DND-41 (cell line): ENCODE results near the gene BMP7.

Experiments used
- EZH2 ChIP-seq: IDR thresholded peaks from 3 replicates; pipeline ENCODE4 v1.6.1; 2012; ENCODE audit warnings: borderline replicate concordance, low read depth, mild to moderate bottlenecking, moderate library complexity, low read length, inconsistent platforms; ENCODE audit not compliant: severe bottlenecking
- TF ChIP-seq, protein P1 (sequence below): IDR thresholded peaks from 2 replicates; pipeline ENCODE4 v1.5.1; 2012; ENCODE audit warnings: borderline replicate concordance, low read length, moderate library complexity, mild to moderate bottlenecking; ENCODE audit not compliant: poor library complexity, severe bottlenecking; ENCODE audit errors: extremely low read depth

DNA sequence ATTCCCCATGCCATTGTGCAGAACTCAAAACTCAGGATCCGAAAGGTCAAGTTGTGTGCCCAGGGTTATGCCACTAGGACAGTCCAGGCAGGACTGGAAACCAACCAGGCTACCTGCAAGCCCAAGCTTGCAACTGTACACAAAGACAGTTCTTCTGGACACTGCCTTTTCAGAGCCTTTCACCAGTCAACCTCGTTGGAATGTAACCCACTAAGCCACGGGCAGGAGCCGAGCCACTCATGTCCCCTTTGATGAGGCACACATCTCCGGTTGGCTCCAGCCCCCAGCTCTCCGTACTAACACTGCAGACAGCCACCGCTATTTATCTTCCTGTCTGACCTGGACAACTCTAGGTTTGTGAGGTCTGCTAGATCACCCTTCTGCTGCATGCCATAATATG, 62.5 kb downstream of the BMP7 start:
- TF ChIP-seq, protein P1, sequence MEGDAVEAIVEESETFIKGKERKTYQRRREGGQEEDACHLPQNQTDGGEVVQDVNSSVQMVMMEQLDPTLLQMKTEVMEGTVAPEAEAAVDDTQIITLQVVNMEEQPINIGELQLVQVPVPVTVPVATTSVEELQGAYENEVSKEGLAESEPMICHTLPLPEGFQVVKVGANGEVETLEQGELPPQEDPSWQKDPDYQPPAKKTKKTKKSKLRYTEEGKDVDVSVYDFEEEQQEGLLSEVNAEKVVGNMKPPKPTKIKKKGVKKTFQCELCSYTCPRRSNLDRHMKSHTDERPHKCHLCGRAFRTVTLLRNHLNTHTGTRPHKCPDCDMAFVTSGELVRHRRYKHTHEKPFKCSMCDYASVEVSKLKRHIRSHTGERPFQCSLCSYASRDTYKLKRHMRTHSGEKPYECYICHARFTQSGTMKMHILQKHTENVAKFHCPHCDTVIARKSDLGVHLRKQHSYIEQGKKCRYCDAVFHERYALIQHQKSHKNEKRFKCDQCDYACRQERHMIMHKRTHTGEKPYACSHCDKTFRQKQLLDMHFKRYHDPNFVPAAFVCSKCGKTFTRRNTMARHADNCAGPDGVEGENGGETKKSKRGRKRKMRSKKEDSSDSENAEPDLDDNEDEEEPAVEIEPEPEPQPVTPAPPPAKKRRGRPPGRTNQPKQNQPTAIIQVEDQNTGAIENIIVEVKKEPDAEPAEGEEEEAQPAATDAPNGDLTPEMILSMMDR = no peak
- no peak for TF ChIP-seq EZH2
